HG03097 (cell line): Measurements from ENCODE around the gene MTCH1.
"Not testable (repeated sequence)": the region's sequence is repeated elsewhere in the genome, so short reads cannot be mapped to it uniquely, and the experiment has no call there.

Source experiments
- ATAC-seq: cut with Tn5 transposase; IDR thresholded peaks from one replicate; pipeline ENCODE4 v1.9.1; 2021; ENCODE audit not compliant: unreplicated experiment, low FRiP score

The MTCH1 gene

DNA sequence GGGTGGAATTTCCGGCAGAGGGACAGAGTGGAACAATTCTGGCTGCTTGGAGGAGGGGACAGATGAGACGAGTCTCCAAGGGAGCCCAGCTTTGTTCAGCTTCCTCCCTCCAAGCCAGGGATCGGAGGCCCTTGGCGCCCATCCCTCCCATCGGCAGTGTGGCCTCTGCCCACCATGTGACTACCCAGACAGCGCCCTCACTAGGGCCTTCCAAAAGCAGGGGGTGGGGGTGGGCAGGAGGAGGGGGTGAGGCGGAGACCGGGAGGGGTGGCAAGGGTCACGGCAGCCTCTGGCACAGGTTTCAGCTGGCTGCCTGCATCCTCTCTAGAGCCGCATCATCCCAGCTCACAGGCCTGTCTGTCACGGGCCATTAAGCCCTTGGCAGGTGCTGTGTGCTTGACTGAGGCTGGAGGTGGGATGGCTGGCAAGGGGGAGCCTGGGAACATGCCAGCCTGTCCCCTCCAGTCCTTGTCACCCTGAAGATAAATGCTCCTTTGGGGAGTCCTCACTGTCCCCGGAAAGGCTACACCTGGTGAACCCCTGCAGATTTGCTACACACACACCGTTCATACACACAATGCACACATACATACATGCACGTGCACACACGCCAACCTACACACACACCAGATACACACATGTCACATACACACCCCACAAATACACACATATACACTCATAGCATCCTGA, 13.2 kb upstream of the MTCH1 start:
- no peak for ATAC-seq

DNA sequence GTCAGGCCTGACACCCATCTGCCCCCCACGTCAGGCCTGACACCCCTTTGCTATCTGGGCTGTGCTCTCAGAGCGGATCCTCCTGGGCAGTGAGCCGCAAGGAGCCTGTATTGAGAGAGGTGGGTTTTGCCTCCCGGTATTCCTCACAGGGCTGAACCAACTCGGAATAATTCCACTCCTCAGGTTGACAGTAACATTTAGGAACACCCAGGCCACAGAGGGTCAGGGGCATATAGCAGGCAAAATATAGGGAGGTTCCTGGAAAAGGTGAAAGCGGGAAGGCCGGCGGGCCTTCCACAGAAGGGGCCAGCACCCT, 12.7 kb upstream of the MTCH1 start:
- no peak for ATAC-seq

DNA sequence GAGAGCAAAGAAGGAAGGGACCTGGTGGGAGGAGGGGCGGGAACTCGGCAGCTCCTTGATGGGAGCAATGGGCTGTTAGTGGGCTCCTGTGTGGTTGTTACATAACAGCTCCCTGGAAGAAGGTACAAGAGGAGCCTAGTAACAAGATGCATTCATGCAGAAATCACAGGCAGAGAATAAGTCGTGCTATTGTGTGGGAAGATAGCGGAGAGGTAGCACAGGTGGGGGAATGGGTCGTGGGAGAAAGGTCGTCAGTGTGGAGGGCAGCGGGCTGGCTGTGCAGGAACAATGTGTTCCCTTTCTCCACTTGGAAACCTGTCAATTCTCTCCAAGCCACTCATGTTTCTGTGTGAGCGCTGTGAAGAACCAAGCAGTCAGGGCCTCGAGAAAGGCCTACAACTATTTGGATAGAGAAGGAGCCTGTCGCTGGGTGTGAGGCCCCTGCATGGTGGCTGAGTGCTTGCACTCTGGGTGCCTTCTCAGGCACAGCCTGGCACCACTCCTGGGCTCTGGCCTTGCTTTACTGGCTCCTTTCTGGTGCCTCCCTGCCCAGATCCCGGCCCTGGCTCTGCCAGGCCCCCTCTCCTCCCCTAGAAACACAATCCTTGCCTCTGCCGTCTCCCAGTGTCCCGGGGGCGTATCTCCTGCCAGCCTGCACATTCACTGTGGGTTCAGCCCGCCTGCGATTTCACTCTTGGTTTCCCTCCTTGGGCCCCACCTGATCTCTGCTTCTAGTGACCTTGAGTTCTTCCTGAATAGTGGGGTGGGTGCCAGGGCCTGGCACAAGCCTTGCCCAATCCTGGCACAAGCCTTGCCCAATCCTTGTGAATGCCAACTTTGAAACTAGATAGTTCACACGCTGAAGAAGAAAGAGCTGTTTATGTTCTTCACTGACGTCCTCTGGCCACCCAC, 12.1 kb upstream of the MTCH1 start:
- ATAC-seq, result no peak

DNA sequence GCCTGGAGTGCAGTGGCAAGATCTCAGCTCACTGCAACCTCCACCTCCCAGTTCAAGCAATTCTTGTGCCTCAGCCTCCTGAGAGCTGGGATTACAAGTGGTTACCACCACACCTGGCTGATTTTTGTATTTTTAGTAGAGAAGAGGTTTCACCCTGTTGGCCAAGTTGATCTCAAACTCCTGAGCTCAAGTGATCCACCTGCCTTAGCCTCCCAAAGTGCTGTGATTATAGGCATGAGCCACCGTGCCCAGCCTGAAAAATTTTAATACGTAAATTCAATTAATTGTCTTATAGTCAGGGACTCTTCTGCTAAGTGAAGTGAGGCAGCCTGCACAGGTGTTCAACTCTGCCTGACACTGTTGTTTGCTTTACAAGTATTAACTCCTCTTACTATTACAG, 4.4 kb upstream of the MTCH1 start:
- ATAC-seq, result not testable (repeated sequence)

DNA sequence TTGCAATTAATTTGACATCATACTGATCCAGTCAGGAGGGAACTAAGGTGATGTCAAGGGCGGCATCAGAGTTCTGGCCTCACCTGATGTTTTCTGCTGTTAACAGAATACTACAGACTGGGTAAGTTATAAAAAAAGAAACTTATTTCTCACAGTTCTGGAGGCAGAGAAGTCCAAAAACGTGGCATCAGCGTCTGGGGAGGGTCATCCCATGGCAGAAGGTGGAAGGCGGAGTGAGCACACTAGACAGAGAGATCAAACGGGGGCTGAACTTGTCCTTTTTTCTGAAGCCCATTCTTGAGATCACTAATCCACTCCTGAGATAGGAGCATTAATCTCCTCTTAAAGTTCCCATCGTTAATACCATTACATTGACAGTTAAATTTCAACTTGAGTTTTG, 3.3 kb upstream of the MTCH1 start:
- ATAC-seq, result no peak

DNA sequence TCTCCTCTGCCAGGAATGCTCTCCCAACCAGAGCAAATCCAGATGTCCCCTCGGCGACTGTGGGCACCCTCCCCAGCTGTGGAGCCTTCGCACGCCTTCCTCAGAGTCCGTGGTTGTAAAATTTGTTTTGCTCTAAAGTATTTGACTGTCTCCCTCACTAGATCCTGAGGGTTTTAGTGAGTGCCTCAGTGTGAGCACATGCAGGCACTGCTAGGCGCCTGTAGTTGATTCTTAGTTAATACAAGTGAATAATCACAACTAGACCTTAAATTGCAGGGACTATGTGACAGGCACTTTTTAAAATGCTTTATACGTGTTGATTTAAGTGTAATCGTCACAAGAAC, 680 bp upstream of the MTCH1 start:
- no peak for ATAC-seq

DNA sequence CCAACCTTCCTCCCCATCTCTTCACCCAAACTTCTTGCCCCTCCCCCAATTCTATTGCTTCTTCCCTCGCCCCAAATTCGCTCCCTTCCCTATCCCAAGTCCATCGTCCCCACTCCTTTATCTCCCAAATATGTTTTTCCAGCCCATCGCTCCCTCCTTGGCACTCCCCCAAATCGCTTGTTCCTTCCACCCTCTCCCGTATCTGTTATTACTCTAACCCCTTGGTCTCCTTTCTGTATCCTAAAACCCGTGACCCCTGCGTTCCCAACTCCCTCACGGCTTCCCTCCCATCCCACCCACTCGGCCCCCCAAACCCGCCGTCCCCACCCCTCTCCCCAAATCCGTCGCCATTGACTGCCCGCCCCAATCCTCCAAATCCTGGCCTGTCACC, 584 bp downstream of the MTCH1 start:
- ATAC-seq, result no peak

DNA sequence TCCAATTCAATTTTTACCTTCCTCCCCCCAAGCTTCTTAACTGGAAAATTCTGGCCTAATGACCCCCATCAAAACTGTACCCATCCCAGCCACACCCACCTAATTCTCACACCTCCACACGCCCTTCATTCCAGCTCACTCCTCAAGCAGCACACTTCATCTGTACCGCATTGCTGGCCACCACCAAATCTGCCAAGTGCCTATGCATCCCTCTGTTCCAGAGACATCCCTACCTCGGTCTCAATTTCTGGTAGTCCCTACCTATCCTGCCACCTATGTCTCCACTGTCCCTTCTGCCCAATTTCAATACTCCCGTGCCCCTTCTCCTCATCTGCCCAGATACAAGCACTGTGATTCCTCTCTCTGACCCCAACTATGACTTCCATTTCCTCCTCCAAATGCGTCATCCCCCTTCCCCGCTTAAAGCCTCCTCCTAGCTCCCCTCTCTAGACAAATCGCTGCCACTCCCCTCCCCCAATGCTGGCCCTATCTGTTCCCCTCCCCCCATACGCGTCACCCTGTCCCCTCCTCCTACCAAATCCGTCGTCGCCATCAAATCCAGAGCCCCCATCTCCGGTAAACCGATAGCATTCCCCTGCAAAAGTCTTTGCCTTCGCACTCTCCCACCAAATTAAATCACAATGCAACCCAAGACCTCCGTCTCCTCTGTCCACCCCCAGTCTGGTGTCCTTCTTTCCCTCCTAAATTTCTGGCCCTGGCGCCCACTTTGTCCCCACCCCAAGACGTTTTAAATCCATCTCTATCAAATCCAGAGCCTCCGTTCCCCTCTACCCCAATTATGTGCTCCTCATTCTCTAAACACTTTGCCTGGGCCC, 1.2 kb downstream of the MTCH1 start:
- no peak for ATAC-seq

DNA sequence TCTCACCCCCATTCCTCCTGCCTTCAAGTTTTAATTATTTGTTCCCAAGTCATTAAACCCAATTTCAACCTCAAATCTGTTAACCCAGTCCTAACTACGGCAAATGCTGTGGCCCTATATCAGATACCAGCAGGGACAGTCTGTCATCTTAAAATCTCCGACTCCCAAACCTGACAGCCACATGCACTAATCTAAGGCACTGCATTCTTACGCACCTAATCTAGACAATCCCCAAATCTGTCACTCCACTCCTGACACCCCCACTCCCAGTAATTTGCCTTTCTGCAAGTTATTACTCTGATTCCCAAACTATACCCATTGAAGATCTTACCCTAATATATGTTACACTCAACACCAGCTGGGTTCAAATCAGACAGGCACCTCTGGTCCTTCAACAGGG, 2.5 kb downstream of the MTCH1 start:
- no peak for ATAC-seq

DNA sequence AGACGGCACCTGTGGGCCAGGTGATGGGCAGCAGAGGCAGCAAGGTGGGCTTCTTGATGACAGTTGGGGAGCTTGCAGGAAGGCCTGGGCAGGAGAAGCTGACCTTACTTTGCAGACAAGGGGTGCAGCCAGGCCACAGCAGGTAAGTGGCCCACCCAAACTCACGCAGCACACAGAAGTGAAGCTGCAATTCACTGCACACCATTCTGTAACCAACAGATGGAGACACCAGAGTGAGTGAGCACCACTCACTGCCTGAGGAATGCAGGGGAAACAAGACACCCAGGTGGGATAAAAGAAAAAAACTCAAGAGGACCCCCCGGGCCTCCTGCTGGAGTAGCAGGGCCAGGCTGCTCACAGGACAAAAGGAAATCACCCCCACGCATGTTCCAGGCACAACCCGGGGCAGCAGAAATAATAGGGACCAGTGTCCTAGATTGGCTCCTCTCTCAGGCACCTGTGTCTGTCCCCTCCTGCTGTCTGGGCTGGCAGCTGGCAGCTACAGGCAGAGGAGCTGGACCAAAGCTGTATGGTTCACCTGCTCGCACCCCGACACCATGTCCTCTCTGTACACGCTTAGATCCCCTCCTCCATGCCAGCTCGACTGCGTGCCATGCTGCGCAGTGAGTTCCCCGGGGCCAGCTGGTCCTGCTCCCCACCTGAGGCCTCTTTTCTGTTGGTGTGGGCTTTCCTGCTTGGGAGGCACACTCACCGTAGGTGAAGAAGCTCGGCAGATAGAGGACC, 4.9 kb downstream of the MTCH1 start:
- ATAC-seq, result no peak

DNA sequence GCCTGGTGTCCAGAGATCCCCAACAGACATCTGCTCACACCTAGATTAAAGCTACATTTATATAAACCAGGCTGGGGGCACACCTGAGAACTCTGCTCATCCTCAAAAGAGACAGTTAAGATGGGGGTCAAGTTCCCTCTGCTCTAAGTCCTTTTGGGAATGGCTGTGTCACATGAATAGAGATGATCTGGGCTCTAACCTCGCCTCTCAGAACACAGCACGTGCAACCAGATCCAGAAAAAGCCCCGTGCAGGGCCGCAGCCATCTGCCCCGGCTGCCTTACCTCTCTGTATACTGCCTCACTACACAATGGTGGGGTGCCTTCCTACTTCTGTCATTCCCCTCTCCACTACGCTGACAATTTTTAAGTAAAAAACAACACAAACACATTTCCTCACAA, 5.9 kb downstream of the MTCH1 start:
- ATAC-seq, result no peak

DNA sequence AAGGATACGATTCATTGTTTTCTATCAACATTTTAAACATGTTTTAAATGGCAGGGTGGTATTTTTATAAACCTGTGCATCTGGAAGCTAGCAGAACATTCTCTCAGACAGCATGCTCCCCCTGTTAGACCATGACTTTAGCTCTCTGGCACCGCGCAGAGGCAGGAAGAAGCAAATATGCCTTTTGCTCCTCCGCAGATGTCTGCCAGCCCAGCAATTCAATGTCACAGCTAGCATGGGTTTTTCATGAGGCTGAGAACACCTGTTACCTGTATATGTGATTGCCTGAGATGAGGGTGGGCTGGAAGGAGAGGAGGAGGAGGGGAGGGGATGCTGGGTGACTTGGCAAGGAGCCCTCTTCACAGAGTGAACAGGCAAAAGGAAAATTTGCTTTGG, 6.7 kb downstream of the MTCH1 start:
- no peak for ATAC-seq

DNA sequence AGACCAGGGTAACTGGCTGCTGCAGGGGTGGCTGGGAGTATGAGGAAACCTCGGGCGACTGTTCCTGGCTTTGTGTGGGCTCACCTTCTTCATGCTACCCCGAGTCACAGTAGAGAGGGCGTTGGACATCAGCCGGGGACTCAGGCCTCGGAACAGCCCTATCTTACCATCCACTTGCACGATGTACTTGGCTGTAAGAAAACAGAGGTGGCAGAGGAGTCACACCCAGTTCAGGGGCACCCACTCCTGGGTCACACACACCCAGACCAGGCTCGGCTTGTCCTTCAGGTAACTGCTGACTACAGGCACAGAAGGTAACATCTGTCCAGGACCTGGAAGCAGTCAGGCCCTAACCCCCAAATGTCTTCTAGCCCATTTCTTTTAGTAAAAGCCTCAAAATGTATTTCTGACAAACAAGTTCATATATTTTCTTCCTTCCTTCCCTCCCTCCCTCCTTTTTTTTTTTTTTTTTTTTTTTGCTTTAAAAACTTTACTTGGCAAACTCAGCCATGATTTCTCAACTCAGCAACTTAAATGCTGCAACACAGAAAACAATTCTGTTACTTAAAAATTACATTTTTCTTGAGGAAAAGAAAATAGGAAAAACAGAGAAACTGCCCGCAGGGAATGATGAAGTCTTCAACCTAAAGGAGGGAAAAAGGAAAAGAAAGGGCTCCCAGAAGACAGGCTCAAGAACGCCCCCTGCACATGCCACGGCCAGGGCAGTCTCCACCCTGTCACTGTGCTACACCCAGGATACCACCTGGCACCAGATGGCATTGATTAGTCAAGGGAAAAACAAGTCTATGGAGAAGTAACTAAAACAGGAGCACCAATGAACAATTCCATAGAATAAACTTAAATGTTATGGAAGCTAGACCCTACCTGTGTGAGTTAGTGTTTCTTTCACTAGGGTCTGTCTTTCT, 7.3 kb downstream of the MTCH1 start:
- ATAC-seq, result no peak

DNA sequence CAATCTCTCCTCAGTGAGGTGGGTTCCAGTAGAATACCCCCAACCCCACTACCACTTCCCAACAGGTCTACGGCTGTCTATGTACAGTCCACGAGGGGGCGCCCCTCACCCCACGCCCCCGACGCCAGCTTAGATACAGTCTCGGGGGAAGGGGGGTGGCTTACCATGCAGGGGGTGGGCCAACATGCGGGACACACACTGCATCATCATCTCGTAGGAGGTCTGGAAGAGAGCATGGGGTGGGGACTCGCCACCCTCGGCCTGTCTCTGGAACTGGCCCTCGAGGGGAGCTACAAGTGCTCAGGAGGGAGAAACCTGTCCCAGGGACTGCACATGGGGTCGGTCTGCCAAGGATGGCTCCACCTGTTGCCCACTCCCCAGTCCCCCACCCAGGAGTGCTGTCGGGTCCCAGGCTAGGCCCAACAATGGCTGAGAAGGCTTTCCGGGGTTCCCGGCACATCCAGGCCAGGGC, 8.5 kb downstream of the MTCH1 start:
- no peak for ATAC-seq

DNA sequence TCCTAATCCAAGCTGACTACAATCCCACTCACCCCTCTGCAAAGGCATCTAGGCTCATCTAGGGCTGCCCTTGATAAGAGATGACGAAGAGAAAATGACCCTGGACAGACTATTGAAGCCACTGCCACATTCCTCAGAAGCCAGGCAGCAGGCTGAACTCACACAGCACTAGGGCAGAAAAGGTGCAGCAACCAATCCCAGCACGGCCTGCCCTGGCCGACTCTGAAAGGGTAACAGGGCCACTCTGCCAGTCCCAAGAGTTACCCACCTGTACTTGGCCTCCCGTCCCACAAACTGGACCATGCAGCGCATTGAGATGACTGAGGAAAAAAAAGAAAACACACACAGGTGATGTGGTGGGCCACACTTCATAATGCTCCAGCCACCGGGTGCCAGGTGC, 9.1 kb downstream of the MTCH1 start:
- ATAC-seq, result no peak

DNA sequence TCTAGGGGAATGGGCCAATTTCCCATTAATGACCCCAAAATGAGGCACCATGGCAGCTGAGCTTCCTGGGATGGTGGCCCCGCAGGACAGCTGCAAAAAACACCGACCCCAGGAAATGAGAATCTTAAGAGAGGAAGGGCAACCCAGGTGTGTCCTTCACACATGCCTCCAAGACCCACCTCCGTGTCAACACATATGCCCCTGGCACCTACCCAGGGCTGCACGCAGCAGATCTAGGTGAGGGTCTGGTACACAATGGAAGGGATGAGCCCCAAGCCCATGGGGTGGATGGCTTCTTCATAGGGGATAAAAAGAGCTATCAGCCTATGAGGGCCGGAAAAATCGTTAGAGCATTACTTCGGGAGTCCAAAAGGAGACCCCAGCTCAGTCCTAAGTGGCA, 9.5 kb downstream of the MTCH1 start:
- no peak for ATAC-seq

DNA sequence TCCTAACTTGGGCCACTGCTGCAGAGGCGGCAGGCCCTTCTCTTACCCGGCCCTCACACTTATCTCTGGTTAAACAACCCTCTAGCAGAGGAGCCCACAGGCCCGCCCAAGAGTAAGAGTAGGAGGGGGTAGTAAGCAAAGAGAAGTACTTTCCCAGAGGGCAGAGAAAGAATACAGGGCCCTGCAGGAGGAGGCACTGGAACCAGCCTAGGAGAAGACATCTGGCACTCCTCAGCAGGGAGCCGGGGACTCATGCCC, 10.1 kb downstream of the MTCH1 start:
- ATAC-seq, result no peak

DNA sequence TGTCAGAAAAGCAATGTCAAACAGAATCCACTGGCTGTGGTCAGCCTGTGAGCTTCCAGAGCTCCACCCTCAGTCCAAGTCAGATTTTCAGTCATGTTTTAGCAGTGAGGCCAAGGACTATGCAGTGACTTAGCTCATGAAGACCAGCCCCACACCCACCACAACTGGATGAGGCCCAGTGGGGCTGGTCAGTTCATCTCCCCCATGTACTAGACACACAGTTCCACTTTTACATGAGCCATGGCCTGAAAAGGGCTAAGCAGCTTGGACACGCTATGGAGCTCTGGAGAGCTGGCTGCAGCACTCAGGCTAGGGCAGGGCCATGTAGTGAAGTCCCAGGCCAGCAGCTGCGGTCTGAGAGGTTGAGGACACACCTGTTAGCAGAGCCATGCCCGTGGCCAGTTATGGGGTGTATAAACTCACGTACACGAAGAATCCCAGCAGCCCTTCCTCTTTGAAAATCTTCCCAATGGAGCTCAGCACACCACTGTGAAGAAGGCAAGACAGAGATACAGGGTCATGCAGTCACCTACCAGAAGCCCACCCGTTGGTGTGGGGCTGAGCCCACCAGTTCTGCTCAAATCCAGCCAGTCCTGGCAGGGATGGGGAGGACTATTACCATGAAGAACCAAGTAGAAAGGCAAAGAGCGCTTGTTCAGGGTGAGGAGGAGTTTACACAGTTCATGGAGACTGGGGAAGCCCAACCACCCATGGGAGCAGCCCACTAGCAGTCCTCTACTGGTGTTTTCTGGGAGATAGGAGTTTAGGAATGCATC, 10.6 kb downstream of the MTCH1 start:
- ATAC-seq, result no peak

DNA sequence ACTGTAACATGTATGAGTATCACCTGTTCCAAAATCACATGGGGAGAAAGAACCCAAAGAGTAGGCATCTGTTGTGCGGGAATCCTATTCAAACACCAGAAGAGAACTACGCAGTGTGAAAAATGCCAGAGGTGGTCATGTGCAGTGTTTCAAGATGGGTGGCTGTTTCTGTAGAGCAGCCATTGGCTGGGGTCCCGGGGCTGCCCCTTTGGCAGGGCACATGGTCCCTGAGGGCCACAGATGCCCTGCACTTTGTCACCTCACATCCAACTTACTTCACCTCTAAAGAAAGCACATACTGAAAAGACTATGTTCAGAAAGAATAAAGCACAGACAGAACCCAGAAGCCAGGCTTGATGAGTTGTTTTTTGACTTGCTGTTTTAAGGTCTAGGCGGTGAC, 12.3 kb downstream of the MTCH1 start:
- ATAC-seq, result no peak
